Cardiac atrium fibroblast (primary cell): ENCODE data around the gene PCDHB1. TPM values are rescaled to one million over a fixed set of nuclear protein-coding genes. Genes with fewer than 3 reads are reported as not detected.

Experiments
- total RNA-seq: library from RNA; depleted of rRNA; stranded (reverse); fragments of >200 nt; gene quantifications from 2 replicates; pipeline ENCODE4 v1.2.3, GENCODE V29; 2015

PCDHB1 gene
- total RNA-seq: not detected in 2 replicates

GRCh38 chr5:141050622-141051520, at the start of gene PCDHB1:
Gene PCDHB1 (plus strand): TSS chr5:141051374. CDS start chr5:141051471, 97 bp downstream.

GRCh38 chr5:141094481-141095262, 43.5 kb downstream of the PCDHB1 start, which contains the start of gene PCDHB2:
Gene PCDHB2 (plus strand): TSS chr5:141094615. CDS start chr5:141094791, 176 bp downstream.

GRCh38 chr5:141100243-141100805, 49.1 kb downstream of the PCDHB1 start, which contains the start of gene PCDHB3:
Gene PCDHB3 (plus strand): TSS chr5:141100473. CDS start chr5:141100650, 177 bp downstream.

Other genes with a start within 250 kb of the PCDHB1 start
- 0.16 TPM in 1 of 2 replicates, not detected in the other for gene PCDHA4, start 244.3 kb upstream of the PCDHB1 start, total RNA-seq
- gene PCDHA5, start 229.8 kb upstream of the PCDHB1 start, total RNA-seq: not detected in 2 replicates
- not detected in 2 replicates for gene PCDHA6, start 223.4 kb upstream of the PCDHB1 start, total RNA-seq
- gene PCDHA7, start 217.1 kb upstream of the PCDHB1 start, total RNA-seq: 0.16 and 0.72 TPM in 2 replicates
- gene PCDHA8, start 210.2 kb upstream of the PCDHB1 start, total RNA-seq: not detected in 2 replicates
- under 0.01 TPM in 1 of 2 replicates, not detected in the other for gene PCDHA9, start 203.0 kb upstream of the PCDHB1 start, total RNA-seq
- gene PCDHA10, start 195.5 kb upstream of the PCDHB1 start, total RNA-seq: not detected in 2 replicates
- gene PCDHA11, start 182.4 kb upstream of the PCDHB1 start, total RNA-seq: not detected in 2 replicates
- gene PCDHA12, start 176.1 kb upstream of the PCDHB1 start, total RNA-seq: under 0.01 and 0.16 TPM in 2 replicates
- not detected in 2 replicates for gene PCDHA13, start 169.2 kb upstream of the PCDHB1 start, total RNA-seq
- gene PCDHAC1, start 125.1 kb upstream of the PCDHB1 start, total RNA-seq: not detected in 2 replicates
- gene PCDHAC2, start 84.9 kb upstream of the PCDHB1 start, total RNA-seq: under 0.01 and 0.49 TPM in 2 replicates
- gene PCDHB2, start 43.2 kb downstream of the PCDHB1 start, total RNA-seq: 0.90 and 1.3 TPM in 2 replicates
- 0.16 TPM in 1 of 2 replicates, not detected in the other for gene PCDHB3, start 49.1 kb downstream of the PCDHB1 start, total RNA-seq
- gene PCDHB4, start 70.4 kb downstream of the PCDHB1 start, total RNA-seq: 0.18 and 0.97 TPM in 2 replicates
- 1.3 and 4.5 TPM in 2 replicates for gene PCDHB5, start 83.8 kb downstream of the PCDHB1 start, total RNA-seq
- gene PCDHB6, start 98.7 kb downstream of the PCDHB1 start, total RNA-seq: 0.49 TPM in 1 of 2 replicates, not detected in the other
- gene PCDHB7, start 121.3 kb downstream of the PCDHB1 start, total RNA-seq: 0.16 and 1.1 TPM in 2 replicates
- gene PCDHB8, start 126.4 kb downstream of the PCDHB1 start, total RNA-seq: 0.49 TPM in 1 of 2 replicates, not detected in the other
- gene PCDHB16, start 131.0 kb downstream of the PCDHB1 start, total RNA-seq: 0.54 TPM in 1 of 2 replicates, not detected in the other
- gene PCDHB9, start 135.8 kb downstream of the PCDHB1 start, total RNA-seq: under 0.01 TPM in 1 of 2 replicates, not detected in the other
- gene PCDHB10, start 141.0 kb downstream of the PCDHB1 start, total RNA-seq: 0.16 and 0.18 TPM in 2 replicates
- gene PCDHB11, start 148.3 kb downstream of the PCDHB1 start, total RNA-seq: 0.18 and 0.65 TPM in 2 replicates
- gene PCDHB12, start 157.3 kb downstream of the PCDHB1 start, total RNA-seq: 0.16 and 0.72 TPM in 2 replicates
- gene PCDHB13, start 162.5 kb downstream of the PCDHB1 start, total RNA-seq: 0.16 and 0.90 TPM in 2 replicates
- 0.54 and 1.5 TPM in 2 replicates for gene PCDHB14, start 172.0 kb downstream of the PCDHB1 start, total RNA-seq
- gene PCDHB15, start 194.0 kb downstream of the PCDHB1 start, total RNA-seq: 1.8 TPM in 2 replicates